Smooth muscle cell (in vitro differentiated cells): ENCODE measurements around the gene PPARGC1A. TPM values are rescaled to one million over a fixed set of nuclear protein-coding genes. Genes with fewer than 3 reads are reported as not detected.

Source experiments
- DNase-seq: peaks from one replicate; lab custom pipeline; 2025; ENCODE audit not compliant: unreplicated experiment; lab: John Stamatoyannopoulos, UW
- H2AFZ ChIP-seq: fragments of 200-600 bp; sonication (generic); 2 replicates; pipeline ENCODE4 v1.6.0; 2016; ENCODE audit warnings: antibody characterized with exemption, low read depth, mild to moderate bottlenecking
- H3F3A ChIP-seq: fragments of 200-600 bp; sonication (generic); 2 replicates; pipeline ENCODE4 v1.6.0; 2017; ENCODE audit warnings: antibody characterized with exemption, low read depth
- H3K27ac ChIP-seq: fragments of 200-600 bp; sonication (generic); 2 replicates; pipeline ENCODE4 v1.5.1; 2016; ENCODE audit warnings: low read depth, mild to moderate bottlenecking
- H3K27me3 ChIP-seq: fragments of 200-600 bp; sonication (generic); 2 replicates; pipeline ENCODE4 v1.6.1; 2016; ENCODE audit warnings: low read depth, mild to moderate bottlenecking
- H3K36me3 ChIP-seq: fragments of 200-600 bp; sonication (generic); 2 replicates; pipeline ENCODE4 v1.5.1; 2016; ENCODE audit warnings: low read depth
- H3K4me1 ChIP-seq: fragments of 200-600 bp; sonication (generic); 2 replicates; pipeline ENCODE4 v1.5.1; 2016; ENCODE audit warnings: low read depth
- H3K4me2 ChIP-seq: fragments of 200-600 bp; sonication (generic); 2 replicates; pipeline ENCODE4 v1.6.0; 2016; ENCODE audit warnings: mild to moderate bottlenecking
- H3K4me3 ChIP-seq: fragments of 200-600 bp; sonication (generic); 2 replicates; pipeline ENCODE4 v1.5.1; 2016; ENCODE audit warnings: mild to moderate bottlenecking
- H3K79me2 ChIP-seq: fragments of 200-600 bp; sonication (generic); 2 replicates; pipeline ENCODE4 v1.6.0; 2016; ENCODE audit warnings: low read depth, mild to moderate bottlenecking
- H3K9ac ChIP-seq: fragments of 200-600 bp; sonication (generic); 2 replicates; pipeline ENCODE4 v1.6.0; 2016; ENCODE audit warnings: low read depth
- H3K9me3 ChIP-seq: fragments of 200-600 bp; sonication (generic); replicated peaks from 2 replicates; pipeline ENCODE4 v1.5.1; 2016; ENCODE audit warnings: low read depth
- H4K20me1 ChIP-seq: fragments of 200-600 bp; sonication (generic); 2 replicates; pipeline ENCODE4 v1.6.0; 2016; ENCODE audit warnings: low read depth
- WGBS: methylation state at CpG from one replicate; pipeline ENCODE4 v1.1.7; 2016; ENCODE audit warnings: low lambda C conversion rate; 5-methylcytosine and 5-hydroxymethylcytosine counted together
- polyA plus RNA-seq: library from polyadenylated mRNA; unstranded; fragments of >200 nt; fragmentation: Nextera tagmentation; extraction: Ambion mirVana; gene quantifications from 2 replicates; pipeline ENCODE4 v1.2.1, GENCODE V29; 2016
- total RNA-seq: library from RNA; depleted of rRNA; stranded (reverse); fragments of >200 nt; gene quantifications from 2 replicates; pipeline ENCODE4 v1.2.3, GENCODE V29; 2014
- TF ChIP-seq, protein P1 (sequence below): fragments of 200-600 bp; sonication (generic); IDR thresholded peaks from 2 replicates; pipeline ENCODE4 v1.5.1; 2017; ENCODE audit warnings: borderline replicate concordance, mild to moderate bottlenecking, antibody characterized with exemption; ENCODE audit not compliant: insufficient read depth, poor library complexity, severe bottlenecking

Gene PPARGC1A
- total and polyA plus RNA-seq, 2 experiments from 2014 or later, result 0.25 to 2.8 TPM

DNA sequence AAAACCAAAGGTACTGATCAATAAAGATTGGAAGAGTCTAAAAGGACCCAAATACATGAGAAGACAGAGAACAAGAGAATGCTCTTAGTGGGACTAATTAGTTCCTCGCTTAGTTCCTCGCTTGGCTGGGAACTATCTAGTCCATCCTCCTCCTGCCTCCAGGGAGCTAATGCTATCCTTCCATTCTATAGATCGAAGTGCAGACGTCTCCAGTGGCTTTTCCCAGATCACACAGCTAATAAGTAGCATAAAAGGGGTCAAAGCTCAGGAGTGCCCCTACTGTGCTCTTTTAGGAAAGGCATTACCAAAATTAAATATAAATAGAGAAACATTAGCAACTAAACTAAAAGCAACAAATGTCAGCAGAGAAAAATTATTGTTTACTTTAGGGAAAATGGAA lies 42.3 kb upstream of the PPARGC1A start:
- Histone ChIP-seq H3F3A (no peaks in the 10 kb centered on the region), H2AFZ (no peak overlapping the region), H3K4me2 (no peak overlapping the region), H3K27me3 (no peaks in the 10 kb centered on the region), H3K4me3 (no peak overlapping the region), H3K79me2 (no peaks in the 10 kb centered on the region), H3K9me3 (no peaks in the 10 kb centered on the region), H3K27ac (no peak overlapping the region), H3K36me3 (no peaks in the 10 kb centered on the region), H3K9ac (no peak overlapping the region), H4K20me1 (no peaks in the 10 kb centered on the region), H3K4me1 (peaks cover 2% of the 10 kb centered on the region)
- WGBS, result 46% methylated on average over 4 of the region's 4 CpGs
- TF ChIP-seq, protein P1, sequence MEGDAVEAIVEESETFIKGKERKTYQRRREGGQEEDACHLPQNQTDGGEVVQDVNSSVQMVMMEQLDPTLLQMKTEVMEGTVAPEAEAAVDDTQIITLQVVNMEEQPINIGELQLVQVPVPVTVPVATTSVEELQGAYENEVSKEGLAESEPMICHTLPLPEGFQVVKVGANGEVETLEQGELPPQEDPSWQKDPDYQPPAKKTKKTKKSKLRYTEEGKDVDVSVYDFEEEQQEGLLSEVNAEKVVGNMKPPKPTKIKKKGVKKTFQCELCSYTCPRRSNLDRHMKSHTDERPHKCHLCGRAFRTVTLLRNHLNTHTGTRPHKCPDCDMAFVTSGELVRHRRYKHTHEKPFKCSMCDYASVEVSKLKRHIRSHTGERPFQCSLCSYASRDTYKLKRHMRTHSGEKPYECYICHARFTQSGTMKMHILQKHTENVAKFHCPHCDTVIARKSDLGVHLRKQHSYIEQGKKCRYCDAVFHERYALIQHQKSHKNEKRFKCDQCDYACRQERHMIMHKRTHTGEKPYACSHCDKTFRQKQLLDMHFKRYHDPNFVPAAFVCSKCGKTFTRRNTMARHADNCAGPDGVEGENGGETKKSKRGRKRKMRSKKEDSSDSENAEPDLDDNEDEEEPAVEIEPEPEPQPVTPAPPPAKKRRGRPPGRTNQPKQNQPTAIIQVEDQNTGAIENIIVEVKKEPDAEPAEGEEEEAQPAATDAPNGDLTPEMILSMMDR, result no peak
- no peak for DNase-seq

DNA sequence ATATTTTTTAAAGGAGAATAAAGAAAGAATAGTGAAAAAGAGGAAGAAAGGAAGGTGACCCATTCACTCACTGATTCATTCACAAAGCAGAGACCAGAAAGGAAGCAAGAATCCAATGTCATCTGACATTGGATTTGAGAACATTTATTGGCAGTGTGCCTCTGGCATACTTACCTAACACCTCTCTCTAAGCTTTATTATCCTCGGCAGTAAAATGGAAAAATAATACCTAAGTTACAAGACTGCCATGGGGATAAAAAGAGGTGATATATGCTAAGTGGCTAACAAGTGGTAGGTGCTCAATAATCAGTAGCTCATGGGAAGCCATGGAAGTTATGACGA lies 41.6 kb upstream of the PPARGC1A start:
- Histone ChIP-seq H3K27me3 (no peaks in the 10 kb centered on the region), H3F3A (no peaks in the 10 kb centered on the region), H3K9ac (no peak overlapping the region), H3K4me2 (no peak overlapping the region), H3K27ac (no peak overlapping the region), H2AFZ (no peak overlapping the region), H3K4me3 (no peak overlapping the region), H3K79me2 (no peaks in the 10 kb centered on the region), H3K4me1 (peaks cover 2% of the 10 kb centered on the region), H4K20me1 (no peaks in the 10 kb centered on the region), H3K36me3 (no peaks in the 10 kb centered on the region), H3K9me3 (no peaks in the 10 kb centered on the region)
- TF ChIP-seq, protein P1, result no peak
- DNase-seq, result no peak
- WGBS, result 66% methylated on average over 2 of the region's 2 CpGs

- no peaks in the 10 kb centered on the region for H3F3A ChIP-seq
- H2AFZ ChIP-seq, result no peak overlapping the region
- no peak overlapping the region for H3K9ac ChIP-seq
- TF ChIP-seq, protein P1, result no peak
- no peak overlapping the region for H3K4me3 ChIP-seq
- WGBS, result 56% methylated on average over 10 of the region's 10 CpGs
- H3K36me3 ChIP-seq, result no peaks in the 10 kb centered on the region
- DNase-seq, result no peak
- H3K4me2 ChIP-seq, result no peak overlapping the region
- no peaks in the 10 kb centered on the region for H3K27me3 ChIP-seq
- H3K4me1 ChIP-seq, result peaks cover 2% of the 10 kb centered on the region
- H3K27ac ChIP-seq, result no peak overlapping the region
- no peaks in the 10 kb centered on the region for H3K79me2 ChIP-seq
- H4K20me1 ChIP-seq, result no peaks in the 10 kb centered on the region
- H3K9me3 ChIP-seq, result no peaks in the 10 kb centered on the region
These were observed 41.1 kb upstream of the PPARGC1A start for GRCh38 chr4:23930750-23931488.

- no peaks in the 10 kb centered on the region for H4K20me1 ChIP-seq
- no peaks in the 10 kb centered on the region for H3K27me3 ChIP-seq
- no peaks in the 10 kb centered on the region for H3K79me2 ChIP-seq
- H3K4me1 ChIP-seq, result peaks cover 2% of the 10 kb centered on the region
- TF ChIP-seq, protein P1, result no peak
- H2AFZ ChIP-seq, result no peak overlapping the region
- no peaks in the 10 kb centered on the region for H3K36me3 ChIP-seq
- no peak for DNase-seq
- H3F3A ChIP-seq, result no peaks in the 10 kb centered on the region
- no peak overlapping the region for H3K27ac ChIP-seq
- H3K4me2 ChIP-seq, result no peak overlapping the region
- no peaks in the 10 kb centered on the region for H3K9me3 ChIP-seq
- H3K4me3 ChIP-seq, result no peak overlapping the region
- H3K9ac ChIP-seq, result no peak overlapping the region
- WGBS, result 71% methylated on average over 3 of the region's 3 CpGs
These were observed 39.4 kb upstream of the PPARGC1A start for GRCh38 chr4:23929248-23929647.
